Activated CD8-positive, alpha-beta T cell treated with anti-CD3 and anti-CD28 coated beads, Interleukin-2, amount 10 ng/mL, durations not matched to agents 7 days and 5 days (primary cell): ENCODE results near the gene MAMDC2. TPM values are rescaled to one million over a fixed set of nuclear protein-coding genes. Genes with fewer than 3 reads are reported as not detected.
A peak's percentile ranks its signal among the peaks of the same experiment; 100 is the strongest.
"Not testable (repeated sequence)": the region's sequence is repeated elsewhere in the genome, so short reads cannot be mapped to it uniquely, and the experiment has no call there.

Experiments used
- ATAC-seq: fragments of 150-1000 bp; cut with Tn5 transposase; one replicate; pipeline ENCODE4 v1.10.0; 2021; ENCODE audit warnings: moderate library complexity
- CTCF ChIA-PET: fragments of 350-600 bp; sonication (Branson Sonifier 250); formaldehyde crosslinking; loops from one replicate; lab custom pipeline; 2021; ENCODE audit warnings: antibody characterized with exemption; lab: Charles Lee
- POLR2A ChIA-PET: fragments of 350-600 bp; sonication (Branson Sonifier 250); formaldehyde crosslinking; loops from one replicate; lab custom pipeline; 2021; ENCODE audit warnings: antibody characterized with exemption; lab: Charles Lee
- DNase-seq: peaks from one replicate; pipeline ENCODE4 v3.0.0-alpha.2; 2020
- H3K27ac Mint-ChIP-seq: one replicate; pipeline ENCODE4 v1.8.0; 2021; ENCODE audit warnings: mild to moderate bottlenecking, mixed read lengths
- H3K27me3 Mint-ChIP-seq: one replicate; pipeline ENCODE4 v1.8.0; 2021; ENCODE audit warnings: low read depth, mixed read lengths
- H3K36me3 Mint-ChIP-seq: one replicate; pipeline ENCODE4 v1.8.0; 2021; ENCODE audit warnings: low read depth, mixed read lengths
- H3K4me1 Mint-ChIP-seq: one replicate; pipeline ENCODE4 v1.8.0; 2021; ENCODE audit warnings: low read depth, mixed read lengths
- H3K4me3 Mint-ChIP-seq: one replicate; pipeline ENCODE4 v1.8.0; 2021; ENCODE audit warnings: mild to moderate bottlenecking, mixed read lengths
- H3K9me3 Mint-ChIP-seq: one replicate; pipeline ENCODE4 v1.8.0; 2022; ENCODE audit warnings: mixed read lengths; ENCODE audit not compliant: insufficient read depth
- total RNA-seq, 2 experiments: library from RNA; stranded (reverse); gene quantifications; one replicate each; pipeline ENCODE4 v1.2.3, GENCODE V29; 2021

Gene MAMDC2
- total RNA-seq, 2 experiments from 2014 or later, result not detected

- DNase-seq (no peak), ATAC-seq (no peak)
- ChIA-PET CTCF (no interaction called here), POLR2A (no interaction called here)
- no peaks in the 10 kb centered on the region for H3K36me3 Mint-ChIP-seq
- no peaks in the 10 kb centered on the region for H3K27me3 Mint-ChIP-seq
- no peaks in the 10 kb centered on the region for H3K9me3 Mint-ChIP-seq
- H3K4me1 Mint-ChIP-seq, result no peaks in the 10 kb centered on the region
- H3K27ac Mint-ChIP-seq, result no peak overlapping the region
- H3K4me3 Mint-ChIP-seq, result no peak overlapping the region
These were observed 185.4 kb downstream of the MAMDC2 start for GRCh38 chr9:70229026-70229425.

DNA sequence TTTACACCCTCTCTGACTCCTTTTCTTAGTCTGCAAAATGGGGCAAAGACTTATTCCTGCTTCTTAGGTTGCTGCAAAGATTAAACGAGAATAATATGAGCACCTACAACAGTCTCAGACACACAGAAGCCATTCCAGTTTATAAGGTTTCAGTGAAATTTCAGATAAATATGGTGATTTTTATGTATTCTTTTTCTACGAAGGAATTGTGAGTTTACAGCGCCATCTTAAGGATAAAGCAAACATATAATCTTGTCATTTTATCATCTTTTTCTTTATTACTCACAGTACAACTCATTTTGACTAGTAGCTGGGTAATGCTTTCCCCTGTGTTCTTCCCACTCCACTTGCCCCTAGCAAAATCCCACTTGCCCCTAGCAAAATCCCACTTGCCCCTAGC is 185.9 kb downstream of the MAMDC2 start:
- Mint-ChIP-seq H3K36me3 (no peaks in the 10 kb centered on the region), H3K27me3 (no peaks in the 10 kb centered on the region), H3K4me1 (no peaks in the 10 kb centered on the region), H3K27ac (no peak overlapping the region), H3K4me3 (no peak overlapping the region), H3K9me3 (no peaks in the 10 kb centered on the region)
- CTCF ChIA-PET, result no interaction called here
- no peak for DNase-seq
- no peak for ATAC-seq
- POLR2A ChIA-PET, result no interaction called here

- no peak overlapping the region for H3K4me3 Mint-ChIP-seq
- CTCF ChIA-PET, result no interaction called here
- no peaks in the 10 kb centered on the region for H3K4me1 Mint-ChIP-seq
- DNase-seq (no peak), ATAC-seq (no peak)
- no peaks in the 10 kb centered on the region for H3K9me3 Mint-ChIP-seq
- H3K36me3 Mint-ChIP-seq, result no peaks in the 10 kb centered on the region
- POLR2A ChIA-PET, result no interaction called here
- H3K27ac Mint-ChIP-seq, result no peak overlapping the region
- H3K27me3 Mint-ChIP-seq, result no peaks in the 10 kb centered on the region
These were observed 188.8 kb downstream of the MAMDC2 start for GRCh38 chr9:70232476-70232875.

- H3K27ac Mint-ChIP-seq, H3K36me3 Mint-ChIP-seq, CTCF ChIA-PET: not testable (repeated sequence)
These were observed 190.6 kb downstream of the MAMDC2 start for GRCh38 chr9:70234208-70234607.

DNA sequence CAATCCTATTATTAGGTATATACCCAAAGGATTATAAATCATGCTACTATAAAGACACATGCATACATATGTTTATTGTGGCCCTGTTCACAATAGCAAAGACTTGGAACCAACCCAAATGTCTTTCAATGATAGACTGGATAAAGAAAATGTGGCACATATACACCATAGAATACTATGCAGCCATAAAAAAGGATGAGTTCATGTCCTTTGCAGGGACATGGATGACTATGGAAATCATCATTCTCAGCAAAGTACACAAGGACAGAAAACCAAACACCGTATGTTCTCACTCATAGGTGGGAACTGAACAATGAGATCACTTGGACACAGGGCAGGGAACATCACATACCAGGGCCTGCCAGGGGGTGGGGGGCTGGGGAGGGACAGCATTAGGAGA is 202.3 kb downstream of the MAMDC2 start:
- H3K27ac Mint-ChIP-seq, ATAC-seq, H3K4me3 Mint-ChIP-seq, H3K36me3 Mint-ChIP-seq, POLR2A ChIA-PET, H3K4me1 Mint-ChIP-seq, DNase-seq, CTCF ChIA-PET, H3K9me3 Mint-ChIP-seq: not testable (repeated sequence)
- peaks cover 19% of the 10 kb centered on the region for H3K27me3 Mint-ChIP-seq

More at GRCh38 chr9:70234208-70234607, 190.6 kb downstream of the MAMDC2 start:
- DNase-seq, POLR2A ChIA-PET, H3K27me3 Mint-ChIP-seq, H3K4me1 Mint-ChIP-seq, H3K9me3 Mint-ChIP-seq, H3K4me3 Mint-ChIP-seq, ATAC-seq: not testable (repeated sequence)

DNA sequence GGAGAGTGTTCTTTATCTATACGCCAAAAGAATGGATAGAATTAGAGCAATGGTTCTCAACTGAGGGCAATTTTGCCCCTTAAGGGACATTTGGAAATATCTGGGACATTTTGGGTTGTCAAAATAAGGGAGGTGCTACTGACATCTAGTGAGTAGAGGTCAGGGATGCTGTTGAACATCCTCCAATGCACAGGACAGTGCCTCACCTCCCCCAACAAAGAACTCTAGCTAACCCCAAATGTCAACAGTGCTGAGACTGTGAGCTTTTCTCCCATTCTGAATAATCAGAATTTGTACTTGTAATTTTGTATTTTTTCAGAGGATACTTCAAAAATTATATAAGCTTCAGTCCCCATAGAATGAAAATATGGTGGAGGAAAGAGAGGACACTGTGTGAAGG is 206.6 kb downstream of the MAMDC2 start:
- Mint-ChIP-seq H3K27me3 (peaks cover 5% of the 10 kb centered on the region), H3K36me3 (no peaks in the 10 kb centered on the region), H3K9me3 (no peaks in the 10 kb centered on the region), H3K4me1 (peaks cover 2% of the 10 kb centered on the region), H3K4me3 (no peak overlapping the region), H3K27ac (no peak overlapping the region)
- no peak for ATAC-seq
- POLR2A ChIA-PET, result interaction anchor here (1.2 kb wide), 1 partner anchor 8 kb away, joined by 5 read pairs; no protein-coding TSS in a partner anchor
- CTCF ChIA-PET, result no interaction called here
- DNase-seq, result no peak

DNA sequence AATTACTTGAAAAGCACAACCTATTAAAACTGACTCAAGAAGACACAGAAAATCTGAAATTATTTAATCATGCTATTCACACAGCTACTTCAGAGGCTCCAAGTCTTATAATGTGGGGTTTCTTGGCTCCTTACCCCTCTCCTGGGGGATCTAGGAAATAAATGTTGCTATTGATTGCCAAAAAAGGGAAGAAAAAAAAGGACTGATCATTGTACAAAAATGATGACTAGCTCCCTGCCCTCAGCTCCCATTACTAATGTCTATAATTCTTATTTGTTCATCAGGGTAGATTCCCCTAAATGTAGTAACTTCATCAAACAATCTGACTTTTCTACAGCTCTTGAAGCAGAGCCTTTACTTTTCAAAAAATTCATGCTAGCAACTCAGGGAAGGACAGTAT is 211.8 kb downstream of the MAMDC2 start:
- DNase-seq (no peak), ATAC-seq (no peak)
- peaks cover 28% of the 10 kb centered on the region for H3K4me1 Mint-ChIP-seq
- H3K27me3 Mint-ChIP-seq, result no peaks in the 10 kb centered on the region
- H3K9me3 Mint-ChIP-seq, result no peaks in the 10 kb centered on the region
- ChIA-PET POLR2A (no interaction called here), CTCF (no interaction called here)
- no peak overlapping the region for H3K4me3 Mint-ChIP-seq
- no peak overlapping the region for H3K27ac Mint-ChIP-seq
- peaks cover 9% of the 10 kb centered on the region for H3K36me3 Mint-ChIP-seq

DNA sequence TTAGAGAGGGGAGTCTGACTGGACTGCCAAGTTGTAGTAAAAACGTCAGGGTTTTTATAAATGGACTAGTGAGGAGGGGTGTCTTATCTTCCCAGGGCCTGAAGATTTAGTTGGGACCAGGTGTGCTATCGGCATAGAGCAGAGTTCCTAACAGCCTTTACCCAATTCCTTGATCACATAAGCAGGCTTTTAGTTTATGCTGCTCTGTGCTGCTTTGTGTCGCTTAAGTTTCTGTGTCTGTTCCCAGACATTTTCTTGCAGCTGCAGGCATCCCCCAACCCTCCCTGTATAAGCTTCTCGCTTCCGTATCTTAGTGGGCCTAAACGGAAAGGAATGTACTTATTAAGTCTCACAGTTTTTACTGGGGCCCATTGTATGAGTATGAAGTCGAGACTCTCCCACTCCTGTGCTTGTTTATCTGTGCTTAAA is 212.5 kb downstream of the MAMDC2 start:
- no peak overlapping the region for H3K27ac Mint-ChIP-seq
- no peak for ATAC-seq
- no peaks in the 10 kb centered on the region for H3K9me3 Mint-ChIP-seq
- DNase-seq, result no peak
- no peak overlapping the region for H3K4me3 Mint-ChIP-seq
- CTCF ChIA-PET, result interaction anchor here (1.6 kb wide), 1 partner anchor 150 kb away, joined by 3 read pairs; no protein-coding TSS in a partner anchor
- POLR2A ChIA-PET, result no interaction called here
- H3K36me3 Mint-ChIP-seq, result peaks cover 16% of the 10 kb centered on the region
- no peaks in the 10 kb centered on the region for H3K27me3 Mint-ChIP-seq
- peaks cover 33% of the 10 kb centered on the region for H3K4me1 Mint-ChIP-seq

- POLR2A ChIA-PET, result interaction anchor here (1.2 to 2.1 kb wide), 4 partner anchors 8 to 163 kb away, joined by 4 to 7 read pairs (median 5); no protein-coding TSS in a partner anchor
- Mint-ChIP-seq H3K4me3 (peak overlapping the region; percentile 82), H3K27ac (peak overlapping the region; percentile 24), H3K36me3 (peaks cover 29% of the 10 kb centered on the region), H3K9me3 (no peaks in the 10 kb centered on the region), H3K27me3 (no peaks in the 10 kb centered on the region), H3K4me1 (peaks cover 47% of the 10 kb centered on the region)
- CTCF ChIA-PET, result interaction anchor here (1.0 to 2.1 kb wide), 2 partner anchors 15 to 345 kb away, joined by 3 to 9 read pairs; no protein-coding TSS in a partner anchor
- ATAC-seq, result no peak
- DNase-seq, result no peak
These were observed 213.9 kb downstream of the MAMDC2 start for GRCh38 chr9:70257502-70257901.

DNA sequence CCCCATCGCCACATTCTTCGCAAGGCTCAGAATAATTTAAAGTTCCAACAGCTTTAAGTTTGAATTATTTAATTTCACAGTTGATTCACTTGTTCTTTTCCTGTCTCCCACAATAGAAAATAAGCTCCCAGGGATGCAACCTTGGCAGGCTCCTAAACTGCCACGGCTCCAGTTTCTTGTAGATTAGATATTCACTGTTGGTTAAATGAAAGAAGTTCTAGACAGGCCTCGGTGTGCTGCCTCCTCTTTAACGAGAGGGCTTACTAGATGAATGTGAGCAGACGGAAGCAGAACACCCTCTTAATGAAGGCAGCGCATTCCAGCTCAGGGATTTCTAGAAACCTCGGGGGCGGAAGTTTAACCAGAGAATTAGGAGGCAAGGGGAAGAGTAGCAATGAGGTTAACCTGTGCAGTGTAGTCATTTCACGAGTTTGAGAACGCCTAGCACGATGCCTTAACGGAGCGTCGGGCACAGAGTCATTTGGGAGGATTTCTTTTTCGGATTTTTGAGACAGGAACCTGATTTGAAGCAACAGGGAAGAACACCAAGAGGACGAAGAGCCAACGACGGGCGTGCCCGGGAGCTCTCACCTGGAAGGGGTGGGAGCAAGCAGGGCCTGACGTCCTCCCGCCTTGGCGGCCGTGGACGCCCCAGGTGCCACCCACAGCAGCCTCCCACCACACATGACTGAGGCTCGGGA is 214.5 kb downstream of the MAMDC2 start:
- ATAC-seq, result peak; percentile 73
- DNase-seq, result no peak
- ChIA-PET CTCF (interaction anchor here (1.0 to 2.1 kb wide), 2 partner anchors 14 to 344 kb away, joined by 3 to 9 read pairs; no protein-coding TSS in a partner anchor), POLR2A (interaction anchor here (0.7 to 2.1 kb wide), 6 partner anchors 8 to 163 kb away, joined by 3 to 7 read pairs (median 4); no protein-coding TSS in a partner anchor)
- no peaks in the 10 kb centered on the region for H3K9me3 Mint-ChIP-seq
- peak overlapping the region; percentile 94 for H3K27ac Mint-ChIP-seq
- H3K4me1 Mint-ChIP-seq, result peaks cover 53% of the 10 kb centered on the region
- no peaks in the 10 kb centered on the region for H3K27me3 Mint-ChIP-seq
- H3K36me3 Mint-ChIP-seq, result peaks cover 31% of the 10 kb centered on the region
- peak overlapping the region; percentile 82 for H3K4me3 Mint-ChIP-seq

GRCh38 chr9:70258692-70259511 is 215.3 kb downstream of the MAMDC2 start, which contains the start of gene SMC5:
Gene SMC5 (plus strand): TSS chr9:70258978. CDS start chr9:70259079, 101 bp downstream.
- DNase-seq (peak; percentile 91), ATAC-seq (peak; percentile 93)
- ChIA-PET POLR2A (interaction anchor here (0.7 to 2.1 kb wide), 5 partner anchors 8 to 160 kb away, joined by 3 to 7 read pairs (median 5); no protein-coding TSS in a partner anchor), CTCF (interaction anchor here (2.1 kb wide), 1 partner anchor 343 kb away, joined by 9 read pairs; no protein-coding TSS in a partner anchor)
- Mint-ChIP-seq H3K27ac (peak within 1 kb of the TSS; percentile 94), H3K4me1 (peaks cover 53% of the 10 kb centered on the region), H3K36me3 (peaks cover 31% of the 10 kb centered on the region), H3K27me3 (no peaks in the 10 kb centered on the region), H3K4me3 (peak within 1 kb of the TSS; percentile 82), H3K9me3 (no peaks in the 10 kb centered on the region)
